Sigmoid colon (tissue), 7 donors: ENCODE results near the gene MAMSTR. TPM values are rescaled to one million over a fixed set of nuclear protein-coding genes. Genes with fewer than 3 reads are reported as not detected.

Experiments
- DNase-seq: peaks from one replicate; pipeline ENCODE4 v3.0.0-alpha.2; 2019
- H3K27ac ChIP-seq, 4 donors: fragments of 200-600 bp; sonication (generic); one replicate each; pipeline ENCODE4 v1.5.1; 2016 to 2019; ENCODE audit warnings: mild to moderate bottlenecking in 1 of 4
- H3K27me3 ChIP-seq, 3 donors: fragments of 200-600 bp; sonication (generic); one replicate each; pipeline ENCODE4 v1.5.1; 2019; ENCODE audit warnings: mild to moderate bottlenecking in 1 of 3
- H3K36me3 ChIP-seq, 4 donors: fragments of 200-600 bp; sonication (generic); one replicate each; pipeline ENCODE4 v1.5.1; 2016 to 2019
- H3K4me1 ChIP-seq, 4 donors: fragments of 200-600 bp; sonication (generic); one replicate each; pipeline ENCODE4 v1.5.1; 2017 to 2019
- H3K4me3 ChIP-seq, 4 donors: fragments of 200-600 bp; sonication (generic); one replicate each; pipeline ENCODE4 v1.5.1; 2017 to 2019; ENCODE audit warnings: mild to moderate bottlenecking in 2 of 4, moderate library complexity in 1 of 4
- H3K9me3 ChIP-seq, 4 donors: fragments of 200-600 bp in 3 of 4; sonication (generic) in 3 of 4; one replicate each; pipeline versions ENCODE4 v1.5.1 to v1.6.1; 2013 to 2019
- CTCF ChIP-seq, 4 experiments: fragments of 450-650 bp in 3 of 4; fragments of 200-600 bp in 1 of 4; IDR thresholded peaks; one replicate each; pipeline ENCODE4 v1.5.1; 2016 to 2019; ENCODE audit warnings: antibody characterized with exemption in 4 of 4, mild to moderate bottlenecking in 3 of 4, moderate library complexity in 2 of 4
- EP300 ChIP-seq, 4 donors: sonication (generic); formaldehyde crosslinking; IDR thresholded peaks; one replicate each; pipeline ENCODE4 v1.6.1; 2017; ENCODE audit warnings: antibody characterized with exemption in 4 of 4
- POLR2A ChIP-seq, 2 donors: fragments of 450-650 bp; IDR thresholded peaks; one replicate each; pipeline ENCODE4 v1.6.1; 2016; ENCODE audit warnings: antibody characterized with exemption in 2 of 2, mild to moderate bottlenecking in 2 of 2, moderate library complexity in 2 of 2
- POLR2AphosphoS5 ChIP-seq, 4 donors: sonication (generic); formaldehyde crosslinking; IDR thresholded peaks; one replicate each; pipeline ENCODE4 v1.6.1; 2017; ENCODE audit warnings: antibody characterized with exemption in 4 of 4
- WGBS, 2 donors: extraction: QIAGEN DNeasy Blood & Tissue Kit; methylation state at CpG; one replicate each; pipeline ENCODE4 v1.1.7; 2013; 5-methylcytosine and 5-hydroxymethylcytosine counted together
- intact Hi-C: fragments of 100-400 bp; cut with DNase I; formaldehyde crosslinking; loops from one replicate; pipeline ENCODE4 v1.15.1; 2023
- polyA plus RNA-seq, 3 donors: library from polyadenylated mRNA; stranded (reverse); fragments of 200-250 nt; gene quantifications; one replicate each; pipeline ENCODE4 v1.2.3, GENCODE V29; 2013
- total RNA-seq, 4 donors: library from RNA; depleted of rRNA; stranded (reverse); fragments of >200 nt; gene quantifications; one replicate each; pipeline ENCODE4 v1.1.0, GENCODE V29; 2016
- donor health status: healthy with polysubstance abuse.
- donor health status: Bipolar disorder and iron deficiency.
- donor health status: healthy.

MAMSTR gene
- total and polyA plus RNA-seq, 7 donors, result 0.69 to 1.8 (median 0.89) TPM; not detected in 1

- TF ChIP-seq POLR2A (IDR thresholded peaks at IDR 0.05) (no peak), POLR2AphosphoS5 (IDR thresholded peaks at IDR 0.05) (no peak), CTCF (IDR thresholded peaks at IDR 0.05) (no peak), EP300 (IDR thresholded peaks at IDR 0.05) (no peak)
- H3K4me1 ChIP-seq, result peaks cover 0 to 15% (median 8%) of the 10 kb centered on the region in 4 donors
- no peak for DNase-seq
- no peaks in the 10 kb centered on the region for H3K36me3 ChIP-seq
- WGBS, 2 donors, result 10 to 19% methylated on average over 51 of the region's 51 CpGs
- peak overlapping the region; percentile 33 to 63 (median 48) for H3K4me3 ChIP-seq
- H3K27me3 ChIP-seq, result peaks cover 0 to 19% (median 0%) of the 10 kb centered on the region in 3 donors
- peak overlapping the region; percentile 40 to 77 (median 52) for H3K27ac ChIP-seq
- intact Hi-C loops, result loop anchor here (2.0 kb wide), 1 partner anchor 65 kb away; no protein-coding TSS in a partner anchor
- no peaks in the 10 kb centered on the region for H3K9me3 ChIP-seq
These were observed 20.1 kb upstream of the MAMSTR start for GRCh38 chr19:48739404-48740163.

- peak; percentile 96 for DNase-seq
- Histone ChIP-seq H3K4me3 (peak overlapping the region; percentile 33 to 63 (median 48)), H3K9me3 (no peaks in the 10 kb centered on the region), H3K27ac (peak overlapping the region; percentile 41 to 77 (median 64)), H3K36me3 (no peaks in the 10 kb centered on the region), H3K4me1 (peaks cover 0 to 15% (median 8%) of the 10 kb centered on the region in 4 donors), H3K27me3 (peaks cover 0 to 19% (median 0%) of the 10 kb centered on the region in 3 donors)
- TF ChIP-seq EP300 (IDR thresholded peaks at IDR 0.05) (no peak), CTCF (IDR thresholded peaks at IDR 0.05) (peak in 1 of 4 experiments; percentile 40), POLR2AphosphoS5 (IDR thresholded peaks at IDR 0.05) (no peak)
- WGBS, 2 donors, result 2 to 4% methylated on average over 96 of the region's 96 CpGs
- intact Hi-C loops, result loop anchor here (1.0 to 2.0 kb wide), 2 partner anchors 64 to 92 kb away; partner anchors contain the start of gene CA11
These were observed 19.3 kb upstream of the MAMSTR start for GRCh38 chr19:48738557-48739403.

GRCh38 chr19:48737360-48737998 is 18.0 kb upstream of the MAMSTR start:
- no peak overlapping the region for H3K27ac ChIP-seq
- intact Hi-C loops, result no loop called here

More at GRCh38 chr19:48737360-48737998, 18.0 kb upstream of the MAMSTR start:
- Histone ChIP-seq H3K36me3 (no peaks in the 10 kb centered on the region), H3K27me3 (peaks cover 0 to 19% (median 0%) of the 10 kb centered on the region in 3 donors), H3K4me1 (peaks cover 0 to 15% (median 8%) of the 10 kb centered on the region in 4 donors), H3K9me3 (no peaks in the 10 kb centered on the region), H3K4me3 (no peak overlapping the region)
- TF ChIP-seq POLR2A (IDR thresholded peaks at IDR 0.05) (no peak), EP300 (IDR thresholded peaks at IDR 0.05) (no peak), CTCF (IDR thresholded peaks at IDR 0.05) (no peak), POLR2AphosphoS5 (IDR thresholded peaks at IDR 0.05) (no peak)
- WGBS, 2 donors, result 66 to 77% methylated on average over 22 of the region's 22 CpGs
- no peak for DNase-seq
